ENCODE data around the gene GAS6. TPM values are rescaled to one million over a fixed set of nuclear protein-coding genes. Genes with fewer than 3 reads are reported as not detected.
"Not testable (repeated sequence)": the region's sequence is repeated elsewhere in the genome, so short reads cannot be mapped to it uniquely, and the experiment has no call there.

The GAS6 gene
- total RNA-seq, 6 experiments from 2014 or later, result 669 to 813 (median 715) TPM

GRCh38 chr13:113796211-113796963 lies 67.5 kb downstream of the GAS6 start:
- Mint-ChIP-seq H3K27ac (no peak overlapping the region), H3K9me3 (no peaks in the 10 kb centered on the region), H3K36me3 (ENCODE audit: low read depth) (no peaks in the 10 kb centered on the region), H3K4me1 (ENCODE audit: low read depth) (no peaks in the 10 kb centered on the region), H3K27me3 (ENCODE audit: insufficient read depth) (peaks cover 3% of the 10 kb centered on the region; the same call in 1 of the 2 replicates), H3K4me3 (no peak overlapping the region)
- no peak for TF ChIP-seq CTCF (IDR thresholded peaks at IDR 0.05)
- no peak for DNase-seq

DNA sequence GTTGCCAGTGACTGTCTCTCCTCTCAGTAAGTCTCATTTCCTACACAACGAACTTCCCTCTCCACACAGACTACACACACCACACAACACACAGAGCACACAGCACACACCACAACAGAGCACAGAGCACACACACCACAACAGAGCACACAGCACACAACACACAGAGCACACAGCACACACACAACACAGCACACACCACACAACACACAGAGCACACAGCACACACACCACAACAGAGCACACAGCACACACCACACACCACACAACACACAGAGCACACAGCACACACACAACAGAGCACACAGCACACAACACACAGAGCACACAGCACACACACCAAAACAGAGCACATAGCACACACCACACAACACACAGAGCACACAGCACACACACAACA lies 68.5 kb downstream of the GAS6 start:
- DNase-seq; H3K9me3 Mint-ChIP-seq; H3K36me3 Mint-ChIP-seq (ENCODE audit: low read depth); H3K27ac Mint-ChIP-seq; H3K4me3 Mint-ChIP-seq; H3K4me1 Mint-ChIP-seq (ENCODE audit: low read depth); H3K27me3 Mint-ChIP-seq (ENCODE audit: insufficient read depth): not testable (repeated sequence)

GRCh38 chr13:113794764-113795173 lies 69.1 kb downstream of the GAS6 start:
- no peaks in the 10 kb centered on the region for H3K9me3 Mint-ChIP-seq
- H3K27ac Mint-ChIP-seq, result no peak overlapping the region
- no peak overlapping the region for H3K4me3 Mint-ChIP-seq
- no peak for TF ChIP-seq CTCF (IDR thresholded peaks at IDR 0.05)
- no peaks in the 10 kb centered on the region for H3K4me1 Mint-ChIP-seq (ENCODE audit: low read depth)
- no peak for DNase-seq
- H3K27me3 Mint-ChIP-seq (ENCODE audit: insufficient read depth), result peaks cover 2% of the 10 kb centered on the region; the same call in 1 of the 2 replicates
- no peaks in the 10 kb centered on the region for H3K36me3 Mint-ChIP-seq (ENCODE audit: low read depth)

DNA sequence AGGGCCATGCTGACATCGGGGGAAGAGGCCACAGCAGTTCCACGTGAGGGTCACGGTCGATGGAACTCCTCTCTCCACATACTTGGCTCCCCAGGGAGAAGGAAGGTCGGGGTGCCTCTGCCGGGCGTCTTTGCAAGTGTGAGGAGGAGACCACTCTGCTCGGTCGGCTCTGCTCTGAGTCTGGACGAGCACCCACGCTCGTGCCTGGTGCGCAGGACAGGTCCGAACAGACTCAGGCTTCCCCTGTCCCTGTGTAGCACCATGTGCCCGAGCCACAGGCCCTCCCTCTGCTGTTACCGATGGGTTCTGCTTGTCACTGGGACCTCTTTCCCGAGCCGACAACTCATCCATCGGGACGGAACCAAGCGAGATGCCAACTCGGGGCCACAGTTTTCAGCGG lies 69.8 kb downstream of the GAS6 start:
- Mint-ChIP-seq H3K27ac (no peak overlapping the region), H3K4me1 (ENCODE audit: low read depth) (no peaks in the 10 kb centered on the region; the same call in 1 of the 2 replicates), H3K4me3 (no peak overlapping the region), H3K27me3 (ENCODE audit: insufficient read depth) (peaks cover 2% of the 10 kb centered on the region), H3K9me3 (no peaks in the 10 kb centered on the region), H3K36me3 (ENCODE audit: low read depth) (no peaks in the 10 kb centered on the region)
- no peak for DNase-seq
- no peak for TF ChIP-seq CTCF (IDR thresholded peaks at IDR 0.05)

GRCh38 chr13:113793718-113794085 lies 70.2 kb downstream of the GAS6 start:
- H3K4me3 Mint-ChIP-seq, result no peak overlapping the region
- no peaks in the 10 kb centered on the region for H3K9me3 Mint-ChIP-seq
- TF ChIP-seq CTCF (IDR thresholded peaks at IDR 0.05), result no peak
- no peaks in the 10 kb centered on the region for H3K36me3 Mint-ChIP-seq (ENCODE audit: low read depth)
- H3K27me3 Mint-ChIP-seq (ENCODE audit: insufficient read depth), result peaks cover 2% of the 10 kb centered on the region
- H3K4me1 Mint-ChIP-seq (ENCODE audit: low read depth), result no peaks in the 10 kb centered on the region; the same call in 1 of the 2 replicates
- H3K27ac Mint-ChIP-seq, result no peak overlapping the region
- DNase-seq, result no peak

GRCh38 chr13:113792886-113793717 lies 70.8 kb downstream of the GAS6 start:
- Mint-ChIP-seq H3K36me3 (ENCODE audit: low read depth) (no peaks in the 10 kb centered on the region), H3K4me3 (no peak overlapping the region), H3K27ac (no peak overlapping the region), H3K9me3 (no peaks in the 10 kb centered on the region), H3K27me3 (ENCODE audit: insufficient read depth) (peaks cover 2% of the 10 kb centered on the region), H3K4me1 (ENCODE audit: low read depth) (no peaks in the 10 kb centered on the region; the same call in 1 of the 2 replicates)
- no peak for TF ChIP-seq CTCF (IDR thresholded peaks at IDR 0.05)
- no peak for DNase-seq
